ENCODE data around the gene ST3GAL4.

- TF ChIP-seq TAF1 (IDR thresholded peaks at IDR 0.05; ENCODE audit: borderline replicate concordance, low read depth, low read length): no peak
- TF ChIP-seq USF2 (IDR thresholded peaks at IDR 0.05; ENCODE audit: borderline replicate concordance, low read depth, low read length): no peak
- TF ChIP-seq CTCF (IDR thresholded peaks at IDR 0.05): no peak
- no peak for TF ChIP-seq MAX (IDR thresholded peaks at IDR 0.05; ENCODE audit: low read depth)
- no peak for TF ChIP-seq JUND (IDR thresholded peaks at IDR 0.05)
- no peak for TF ChIP-seq CHD2 (IDR thresholded peaks at IDR 0.05; ENCODE audit: low read length, partially characterized antibody)
- no peak for TF ChIP-seq EZH2phosphoT487 (IDR thresholded peaks at IDR 0.05; ENCODE audit: borderline replicate concordance, low read depth)
- TF ChIP-seq EP300 (IDR thresholded peaks at IDR 0.05; ENCODE audit: borderline replicate concordance in 1 of 2, low read depth in 1 of 2, low read length in 1 of 2): no peak
- TF ChIP-seq RAD21 (IDR thresholded peaks at IDR 0.05; ENCODE audit: low read length): no peak
- TF ChIP-seq RXRA (IDR thresholded peaks at IDR 0.05; ENCODE audit: borderline replicate concordance, low read depth): no peak
- no peak for TF ChIP-seq POLR2AphosphoS5 (IDR thresholded peaks at IDR 0.05; ENCODE audit: low read depth, low read length)
These were observed 2.7 kb downstream of the ST3GAL4 start for GRCh38 chr11:126357969-126358762.
